ENCODE results near the gene GLIPR1L2.
A peak's percentile ranks its signal among the peaks of the same experiment; 100 is the strongest.
"Not testable (repeated sequence)": the region's sequence is repeated elsewhere in the genome, so short reads cannot be mapped to it uniquely, and the experiment has no call there.

Gene GLIPR1L2

GRCh38 chr12:75390899-75391538 lies at the start of gene GLIPR1L2:
TSS of gene GLIPR1L2 (plus strand) at chr12:75391089. CDS start at chr12:75391117, 28 bp downstream.
- peak; percentile 96 for DNase-seq (ENCODE audit: low spot score)

DNA sequence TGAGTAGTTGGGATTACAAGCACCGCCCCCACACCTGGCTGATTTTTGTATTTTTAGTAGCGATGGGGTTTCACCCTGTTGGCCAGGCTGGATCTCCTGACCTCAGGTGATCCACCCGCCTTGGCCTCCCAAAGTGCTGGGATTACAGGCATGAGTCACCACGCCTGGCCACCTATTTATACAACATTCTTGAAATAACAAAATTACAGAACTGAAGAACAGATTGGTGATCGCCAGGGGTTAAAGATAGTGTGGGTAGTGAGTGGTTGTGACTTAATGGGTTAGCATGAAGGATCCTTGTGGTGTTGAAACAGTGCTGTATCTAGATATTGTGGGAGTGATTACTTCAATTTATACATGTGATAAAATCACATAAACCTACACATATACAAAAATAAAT lies 49.0 kb upstream of the GLIPR1L2 start:
- DNase-seq (ENCODE audit: low spot score), result no peak

- no peak for DNase-seq (ENCODE audit: low spot score)
These were observed 45.4 kb upstream of the GLIPR1L2 start for GRCh38 chr12:75345531-75345930.

DNA sequence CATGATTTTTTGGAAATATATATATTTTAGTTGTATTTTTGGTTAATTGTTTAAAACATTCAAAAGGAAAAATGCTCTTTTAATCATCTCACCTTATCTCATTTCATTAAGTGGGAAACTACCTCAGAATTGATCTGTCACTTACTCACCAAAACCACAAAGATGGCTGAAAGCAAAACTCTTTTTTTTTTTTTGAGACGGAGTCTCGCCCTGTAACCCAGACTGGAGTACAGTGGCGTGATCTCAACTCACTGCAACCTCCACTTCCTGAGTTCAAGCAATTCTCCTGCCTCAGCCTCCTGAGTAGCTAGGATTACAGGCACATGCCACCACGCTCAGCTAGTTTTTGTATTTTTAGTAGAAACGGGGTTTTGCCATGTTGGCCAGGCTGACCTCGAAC lies 44.7 kb upstream of the GLIPR1L2 start:
- not testable (repeated sequence) for DNase-seq (ENCODE audit: low spot score)

- DNase-seq (ENCODE audit: low spot score), result no peak
These were observed 40.9 kb upstream of the GLIPR1L2 start for GRCh38 chr12:75349946-75350345.

GRCh38 chr12:75350413-75350812 lies 40.5 kb upstream of the GLIPR1L2 start:
- DNase-seq (ENCODE audit: low spot score), result no peak

DNA sequence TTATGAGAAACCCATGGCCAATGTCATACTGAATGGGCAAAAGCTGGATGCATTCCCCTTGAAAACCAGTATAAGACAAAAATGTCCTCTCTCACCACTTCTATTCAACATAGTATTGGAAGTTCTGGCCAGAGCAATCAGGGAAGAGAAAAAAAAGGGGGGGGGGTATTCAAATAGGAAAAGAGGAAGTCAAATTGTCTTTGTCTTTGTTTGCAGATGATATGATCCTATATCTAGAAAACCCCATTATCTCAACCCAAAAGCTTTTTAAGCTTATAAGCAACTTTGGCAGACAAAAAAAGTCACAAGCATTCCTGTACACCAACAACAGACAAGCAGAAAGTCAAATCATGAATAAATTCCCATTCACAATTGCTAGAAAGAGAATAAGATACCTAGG lies 36.9 kb upstream of the GLIPR1L2 start:
- DNase-seq (ENCODE audit: low spot score), result no peak

GRCh38 chr12:75360920-75361319 lies 30.0 kb upstream of the GLIPR1L2 start:
- DNase-seq (ENCODE audit: low spot score), result no peak

DNA sequence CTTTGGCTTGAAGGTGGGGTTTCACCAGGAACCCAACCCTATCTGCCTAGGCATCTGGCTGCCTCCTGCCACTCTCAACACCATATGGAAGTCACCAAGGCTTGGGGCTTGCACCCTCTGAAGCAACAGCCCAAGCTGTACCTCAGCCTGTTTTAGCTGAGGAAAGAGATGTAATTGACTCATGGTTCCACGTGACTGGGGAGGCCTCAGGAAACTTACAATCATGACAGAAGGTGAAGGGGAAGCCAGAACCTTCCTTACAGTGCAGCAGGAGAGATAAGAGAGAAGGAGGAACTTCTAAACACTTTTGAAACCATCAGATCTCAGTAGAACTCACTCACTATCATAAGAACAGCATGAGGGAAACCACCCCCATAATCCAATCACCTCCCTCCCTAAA lies 29.5 kb upstream of the GLIPR1L2 start:
- no peak for DNase-seq (ENCODE audit: low spot score)

DNA sequence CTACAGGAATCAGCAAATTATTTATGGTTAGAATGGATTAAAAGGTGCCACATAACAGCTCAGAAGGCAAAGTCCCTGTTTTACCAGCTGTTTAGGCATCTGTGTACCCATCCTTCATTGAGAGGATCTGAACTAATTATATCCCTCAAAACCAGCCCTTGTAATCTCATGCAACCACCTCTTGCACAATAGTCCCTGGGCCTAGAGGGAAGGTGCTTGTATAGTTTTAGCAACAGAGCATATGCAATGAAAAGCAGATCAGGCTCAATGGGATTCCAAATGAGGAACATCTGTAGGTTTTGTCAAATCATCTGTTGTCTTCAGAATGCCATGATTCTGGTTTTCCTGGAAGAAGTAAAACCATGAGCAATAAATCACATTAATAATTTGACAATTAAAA lies 26.0 kb upstream of the GLIPR1L2 start:
- peak; percentile 28 for DNase-seq (ENCODE audit: low spot score)

- no peak for DNase-seq (ENCODE audit: low spot score)
These were observed 24.3 kb upstream of the GLIPR1L2 start for GRCh38 chr12:75366629-75367028.

GRCh38 chr12:75374971-75375370 lies 15.9 kb upstream of the GLIPR1L2 start:
- DNase-seq (ENCODE audit: low spot score), result no peak

GRCh38 chr12:75378354-75378753 lies 12.5 kb upstream of the GLIPR1L2 start:
- no peak for DNase-seq (ENCODE audit: low spot score)

DNA sequence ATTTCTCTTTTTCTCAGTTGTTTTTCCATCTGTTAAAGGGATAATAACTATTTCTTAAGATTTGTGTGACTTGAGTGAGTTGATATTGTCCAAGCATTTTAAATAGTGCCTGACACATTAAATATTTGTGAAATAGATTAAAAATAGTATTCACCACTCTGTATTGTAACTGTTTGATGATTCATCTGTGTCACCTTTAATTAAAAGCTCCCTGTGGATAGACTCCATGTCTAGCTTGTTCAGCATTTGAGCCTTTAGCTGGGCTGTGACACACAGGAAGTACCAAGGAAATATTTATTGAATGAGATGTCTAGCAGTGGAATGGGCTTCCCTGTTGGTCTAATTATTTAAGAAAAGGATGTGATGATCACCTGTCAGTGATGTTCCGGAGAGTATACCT lies 1.8 kb upstream of the GLIPR1L2 start:
- no peak for DNase-seq (ENCODE audit: low spot score)

- DNase-seq (ENCODE audit: low spot score), result no peak
These were observed 1.2 kb upstream of the GLIPR1L2 start for GRCh38 chr12:75389706-75390105.

- DNase-seq (ENCODE audit: low spot score), result no peak
These were observed 562 bp upstream of the GLIPR1L2 start for GRCh38 chr12:75390156-75390898.

- DNase-seq (ENCODE audit: low spot score), result no peak
These were observed 13.3 kb downstream of the GLIPR1L2 start for GRCh38 chr12:75404231-75404630.

DNA sequence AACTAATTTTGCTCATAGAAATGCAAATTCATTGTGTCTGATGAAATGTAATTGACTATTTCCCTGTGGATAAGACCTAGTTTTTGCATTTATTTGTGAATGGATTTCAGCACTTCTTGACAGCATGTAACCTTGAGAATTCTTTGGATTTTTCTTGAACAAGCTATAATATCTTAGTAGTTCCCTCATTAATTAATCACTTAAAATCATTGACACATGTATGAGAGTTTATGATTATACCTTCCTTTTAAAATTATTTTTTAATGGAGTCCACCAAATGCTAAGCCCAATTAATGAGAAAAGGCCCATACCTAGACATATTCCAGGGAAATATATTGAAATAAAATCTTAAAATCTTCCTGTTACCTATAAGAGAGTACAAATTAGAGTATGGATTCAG lies 16.8 kb downstream of the GLIPR1L2 start:
- DNase-seq (ENCODE audit: low spot score), result no peak

GRCh38 chr12:75409830-75410229 lies 18.9 kb downstream of the GLIPR1L2 start:
- DNase-seq (ENCODE audit: low spot score), result no peak

DNA sequence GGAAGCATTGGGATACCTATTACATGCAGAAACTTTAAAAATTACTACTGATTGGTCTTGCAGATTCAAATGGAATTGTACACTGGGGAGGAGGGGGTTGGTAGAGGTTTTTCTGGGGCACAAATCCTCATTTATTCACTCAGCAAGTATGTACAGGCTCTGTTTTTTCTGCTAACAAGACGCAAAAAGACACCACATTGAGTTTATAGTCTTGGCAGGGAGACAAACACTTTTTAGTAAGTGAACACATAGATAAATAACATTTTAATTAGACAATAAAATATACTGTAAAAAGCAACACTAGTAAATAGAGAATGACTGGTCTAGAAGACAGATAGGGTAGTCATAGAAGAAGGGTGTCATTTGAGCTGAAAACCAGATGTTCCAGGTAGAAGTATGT lies 23.8 kb downstream of the GLIPR1L2 start:
- DNase-seq (ENCODE audit: low spot score), result no peak

GRCh38 chr12:75419841-75420240 lies 29.0 kb downstream of the GLIPR1L2 start:
- no peak for DNase-seq (ENCODE audit: low spot score)

- no peak for DNase-seq (ENCODE audit: low spot score)
These were observed 36.6 kb downstream of the GLIPR1L2 start for GRCh38 chr12:75427491-75427890.

DNA sequence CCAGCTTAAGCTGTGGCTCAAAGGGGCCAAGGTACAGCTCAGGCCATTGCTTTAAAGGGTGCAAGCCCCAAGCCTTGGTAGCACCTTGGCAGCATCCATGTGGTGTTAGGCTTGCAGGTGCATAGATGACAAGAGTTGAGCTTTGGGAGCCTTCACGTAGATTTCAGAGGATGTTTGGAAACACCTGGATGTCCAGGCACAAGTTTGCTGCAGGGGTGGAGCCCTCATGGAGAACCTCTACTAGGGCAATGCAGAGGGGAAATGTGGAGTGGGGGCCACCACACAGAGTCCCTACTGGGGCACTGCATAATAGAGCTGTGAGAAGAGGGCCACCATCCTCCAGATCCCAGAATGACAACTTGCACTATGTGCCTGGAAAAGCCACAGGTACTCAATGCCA lies 37.9 kb downstream of the GLIPR1L2 start:
- DNase-seq (ENCODE audit: low spot score), result no peak

GRCh38 chr12:75432924-75433323 lies 42.0 kb downstream of the GLIPR1L2 start:
- DNase-seq (ENCODE audit: low spot score), result no peak
